ENCODE measurements around the gene NCSTN. TPM values are rescaled to one million over a fixed set of nuclear protein-coding genes. Genes with fewer than 3 reads are reported as not detected.

The NCSTN gene
- total RNA-seq, 1 donor from 2014 or later, result 64.7 TPM

DNA sequence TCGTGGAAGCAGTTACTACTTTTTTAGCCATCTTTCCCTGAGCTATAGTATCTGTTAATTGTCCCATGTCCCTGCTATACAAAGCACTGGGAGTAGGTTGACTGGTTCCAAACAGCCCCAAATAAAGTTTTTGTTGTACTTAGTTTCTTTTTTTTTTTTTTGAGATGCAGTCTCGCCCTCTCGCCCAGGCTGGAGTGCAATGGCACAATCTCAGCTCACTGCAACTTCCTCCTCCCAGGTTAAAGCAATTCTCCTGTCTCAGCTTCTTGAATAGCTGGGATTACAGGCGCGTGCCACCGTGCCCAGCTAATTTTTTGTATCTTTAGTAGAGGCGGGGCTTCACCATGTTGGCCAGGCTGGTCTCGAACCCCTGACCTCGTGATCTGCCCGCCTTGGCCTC, 3.3 kb downstream of the NCSTN start:
- intact Hi-C loops (cut with DNase I), result no loop called here
- ATAC-seq (no peak), DNase-seq (ENCODE audit: low spot score) (no peak)

DNA sequence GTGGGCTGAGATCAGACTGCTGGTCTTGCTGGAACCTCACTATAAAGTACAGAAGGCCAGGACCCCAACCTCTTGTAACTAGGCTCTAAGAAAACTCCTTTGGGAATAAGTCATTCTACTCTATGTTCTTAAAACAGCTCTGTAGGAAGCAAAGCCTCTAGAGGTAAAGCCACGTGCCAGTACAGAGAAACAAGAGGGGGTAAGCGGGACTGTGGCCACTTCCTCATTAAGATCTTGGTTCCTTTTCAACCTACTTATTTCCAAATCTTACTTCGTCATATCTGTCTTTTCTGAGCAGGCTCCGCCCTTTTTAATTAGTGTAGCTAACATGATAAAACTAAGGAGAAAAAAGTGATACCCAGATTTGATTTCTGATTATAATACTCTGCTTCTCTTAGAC, 3.8 kb downstream of the NCSTN start:
- DNase-seq (ENCODE audit: low spot score), result no peak
- intact Hi-C loops (cut with DNase I), result no loop called here
- no peak for ATAC-seq

GRCh38 chr1:160351629-160352028, 8.4 kb downstream of the NCSTN start:
- intact Hi-C loops (cut with DNase I), result no loop called here
- ATAC-seq, result no peak
- no peak for DNase-seq (ENCODE audit: low spot score)

GRCh38 chr1:160352555-160352954, 9.4 kb downstream of the NCSTN start:
- DNase-seq (ENCODE audit: low spot score), result no peak
- no peak for ATAC-seq
- intact Hi-C loops (cut with DNase I), result no loop called here

DNA sequence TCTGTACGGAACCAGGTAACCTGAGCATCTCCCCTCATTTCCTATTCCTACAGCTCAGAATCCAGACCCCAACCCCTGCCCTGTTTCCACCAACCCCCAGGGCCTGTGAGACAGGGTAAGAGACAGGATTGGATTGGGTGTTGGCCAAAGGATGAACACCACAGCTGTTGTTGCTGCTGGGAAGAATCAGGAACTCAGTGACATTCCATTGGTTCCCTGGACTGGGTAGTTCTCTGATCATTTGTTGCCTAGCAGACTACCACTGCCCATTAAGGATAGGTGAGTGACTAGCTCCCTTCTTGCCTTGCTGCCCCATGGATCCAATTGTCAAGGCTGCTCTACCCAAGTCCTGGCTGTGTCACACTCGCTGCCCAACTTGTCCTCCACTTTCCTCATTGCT, 10.0 kb downstream of the NCSTN start:
- no peak for DNase-seq (ENCODE audit: low spot score)
- ATAC-seq, result no peak
- intact Hi-C loops (cut with DNase I), result no loop called here

- ATAC-seq (no peak), DNase-seq (ENCODE audit: low spot score) (no peak)
- intact Hi-C loops (cut with DNase I), result no loop called here
Observed at GRCh38 chr1:160354388-160354985, 11.3 kb downstream of the NCSTN start.

DNA sequence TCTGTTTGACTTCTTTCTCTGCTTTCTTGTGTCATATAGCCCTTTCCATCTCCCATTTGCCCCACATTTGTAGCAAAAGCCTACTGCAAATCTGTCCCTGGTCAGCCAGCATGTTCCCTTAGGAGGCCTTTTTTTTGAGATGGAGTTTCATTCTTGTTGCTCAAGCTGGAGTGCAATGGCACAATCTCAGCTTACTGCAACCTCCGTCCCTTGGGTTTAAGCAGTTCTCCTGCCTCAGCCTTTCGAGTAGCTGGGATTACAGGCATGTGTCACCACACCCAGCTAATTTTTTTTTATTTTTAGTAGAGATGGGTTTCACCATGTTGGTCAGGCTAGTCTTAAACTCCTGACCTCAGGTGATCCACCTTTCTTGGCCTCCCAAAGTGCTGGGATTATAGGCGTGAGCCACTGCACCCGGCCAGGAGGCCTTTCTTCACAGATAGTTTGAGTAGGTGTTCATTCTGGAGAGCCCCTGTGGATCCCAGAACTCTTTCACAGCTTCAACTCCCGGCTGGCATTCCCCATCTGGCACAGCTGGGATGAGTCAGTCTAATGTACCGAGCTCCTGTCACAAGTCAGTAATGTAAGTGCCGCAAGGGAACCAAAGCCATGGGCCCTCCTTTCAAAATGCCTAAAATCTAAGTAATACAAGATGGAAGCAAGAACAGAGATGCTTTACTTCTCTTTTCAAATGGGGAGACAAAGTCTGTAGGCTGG, 14.3 kb downstream of the NCSTN start:
- no peak for ATAC-seq
- DNase-seq (ENCODE audit: low spot score), result no peak
- intact Hi-C loops (cut with DNase I), result no loop called here

DNA sequence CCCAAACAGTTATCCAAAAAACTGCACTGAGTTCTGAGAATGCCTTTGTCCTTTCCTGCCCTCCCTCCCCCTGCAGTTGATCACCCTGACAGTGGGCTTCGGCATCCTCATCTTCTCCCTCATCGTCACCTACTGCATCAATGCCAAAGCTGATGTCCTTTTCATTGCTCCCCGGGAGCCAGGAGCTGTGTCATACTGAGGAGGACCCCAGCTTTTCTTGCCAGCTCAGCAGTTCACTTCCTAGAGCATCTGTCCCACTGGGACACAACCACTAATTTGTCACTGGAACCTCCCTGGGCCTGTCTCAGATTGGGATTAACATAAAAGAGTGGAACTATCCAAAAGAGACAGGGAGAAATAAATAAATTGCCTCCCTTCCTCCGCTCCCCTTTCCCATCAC, 14.9 kb downstream of the NCSTN start:
- intact Hi-C loops (cut with DNase I), result no loop called here
- ATAC-seq (no peak), DNase-seq (ENCODE audit: low spot score) (no peak)

GRCh38 chr1:160359559-160360226, 16.5 kb downstream of the NCSTN start:
- intact Hi-C loops (cut with DNase I), result no loop called here

DNA sequence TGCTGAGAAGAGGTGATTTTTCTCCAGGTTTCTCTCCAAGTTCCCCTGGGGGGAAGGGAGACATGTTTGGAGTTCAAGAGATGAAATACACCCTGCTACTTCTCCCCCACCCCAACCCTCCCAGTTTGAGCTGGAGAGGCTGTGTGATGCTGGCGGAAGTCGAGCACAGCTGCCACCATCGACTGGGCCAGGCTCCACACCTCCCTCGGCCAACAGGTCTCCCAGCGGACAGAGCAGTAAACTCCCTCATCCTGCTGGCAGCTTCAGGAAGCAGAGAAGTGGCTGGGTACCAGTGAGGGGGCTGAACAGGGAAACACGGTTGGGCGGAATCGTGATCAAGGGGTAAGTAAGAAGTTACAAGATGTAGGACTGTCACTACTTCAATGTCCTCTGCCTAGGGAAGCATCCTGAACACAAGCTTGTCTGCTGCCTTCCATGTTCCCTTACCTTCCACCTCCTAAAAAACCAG, 17.1 kb downstream of the NCSTN start:
- intact Hi-C loops (cut with DNase I), result no loop called here
- ATAC-seq (no peak), DNase-seq (ENCODE audit: low spot score) (no peak)

More at GRCh38 chr1:160359559-160360226, 16.5 kb downstream of the NCSTN start:
- DNase-seq (ENCODE audit: low spot score) (no peak), ATAC-seq (no peak)

GRCh38 chr1:160361199-160361598, 18.0 kb downstream of the NCSTN start:
- ATAC-seq (no peak), DNase-seq (ENCODE audit: low spot score) (no peak)
- intact Hi-C loops (cut with DNase I), result no loop called here

GRCh38 chr1:160361814-160362167, 18.6 kb downstream of the NCSTN start:
- ATAC-seq (no peak), DNase-seq (ENCODE audit: low spot score) (no peak)
- intact Hi-C loops (cut with DNase I), result no loop called here

- DNase-seq (ENCODE audit: low spot score) (no peak), ATAC-seq (no peak)
Observed at GRCh38 chr1:160362168-160362957, 19.2 kb downstream of the NCSTN start.

GRCh38 chr1:160363010-160363409, 19.8 kb downstream of the NCSTN start:
- intact Hi-C loops (cut with DNase I), result no loop called here
- ATAC-seq (no peak), DNase-seq (ENCODE audit: low spot score) (no peak)

More at GRCh38 chr1:160362168-160362957, 19.2 kb downstream of the NCSTN start:
- intact Hi-C loops (cut with DNase I), result no loop called here

- intact Hi-C loops (cut with DNase I), result no loop called here
- ATAC-seq (no peak), DNase-seq (ENCODE audit: low spot score) (no peak)
Observed at GRCh38 chr1:160363951-160364735, 21.0 kb downstream of the NCSTN start.

- no peak for DNase-seq (ENCODE audit: low spot score)
- ATAC-seq, result no peak
Observed at GRCh38 chr1:160365325-160365724, 22.1 kb downstream of the NCSTN start.

GRCh38 chr1:160366731-160367515, 23.7 kb downstream of the NCSTN start, which contains the start of gene NHLH1:
TSS of gene NHLH1 (plus strand) at chr1:160367071. CDS start at chr1:160370732, 3,661 bp downstream.
- ATAC-seq, result no peak
- DNase-seq (ENCODE audit: low spot score), result no peak
- intact Hi-C loops (cut with DNase I), result no loop called here

More at GRCh38 chr1:160365325-160365724, 22.1 kb downstream of the NCSTN start:
- intact Hi-C loops (cut with DNase I), result no loop called here

GRCh38 chr1:160367516-160367900, 24.3 kb downstream of the NCSTN start:
- intact Hi-C loops (cut with DNase I), result no loop called here
- no peak for ATAC-seq
- no peak for DNase-seq (ENCODE audit: low spot score)

All from sciatic nerve (tissue), 2 donors.